SIG-M5 treated with dmso at 0.1 percent for 504 hours (cell line): ENCODE data around the gene STAC2.
"Not testable (repeated sequence)": the region's sequence is repeated elsewhere in the genome, so short reads cannot be mapped to it uniquely, and the experiment has no call there.

Source experiments
- DNase-seq: peaks from one replicate; lab custom pipeline; 2025; ENCODE audit not compliant: unreplicated experiment; lab: John Stamatoyannopoulos, UW

STAC2 gene

DNA sequence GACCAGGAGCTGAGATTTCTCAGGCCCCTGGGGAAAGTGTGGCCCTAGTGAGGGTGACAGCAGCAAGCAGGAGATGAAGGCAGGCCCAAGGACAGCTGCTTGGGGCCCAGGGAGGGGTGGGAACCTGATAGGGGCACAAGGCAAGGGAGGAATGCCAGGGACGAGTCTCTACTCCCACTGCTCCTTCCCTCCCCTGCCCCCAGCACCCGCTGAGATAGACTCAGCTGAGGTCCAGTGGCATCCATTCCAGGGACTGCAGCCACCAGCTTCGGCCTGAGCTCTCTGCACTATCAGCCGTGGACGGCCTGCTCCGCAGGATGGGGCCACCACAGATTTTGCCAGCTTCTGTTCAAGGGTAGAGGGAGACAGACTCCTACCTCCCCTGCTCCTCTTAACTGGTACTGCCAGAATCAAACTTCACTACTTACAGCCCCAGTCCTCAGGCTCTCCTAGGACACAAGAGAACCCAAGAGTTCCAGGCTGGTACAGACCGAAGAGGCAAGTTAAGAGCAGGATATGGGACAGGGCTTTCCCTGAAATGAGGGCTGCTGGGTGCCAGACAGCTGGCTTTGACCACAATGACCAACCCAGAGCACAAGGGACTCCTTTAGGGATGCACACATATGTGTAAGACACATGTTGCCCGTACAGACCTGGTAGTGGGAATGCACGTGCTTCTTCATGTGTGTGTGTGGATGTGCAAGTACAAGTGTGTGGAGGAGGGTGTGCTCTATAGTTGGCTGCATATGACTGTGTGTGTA is 33.8 kb downstream of the STAC2 start:
- DNase-seq: no peak

DNA sequence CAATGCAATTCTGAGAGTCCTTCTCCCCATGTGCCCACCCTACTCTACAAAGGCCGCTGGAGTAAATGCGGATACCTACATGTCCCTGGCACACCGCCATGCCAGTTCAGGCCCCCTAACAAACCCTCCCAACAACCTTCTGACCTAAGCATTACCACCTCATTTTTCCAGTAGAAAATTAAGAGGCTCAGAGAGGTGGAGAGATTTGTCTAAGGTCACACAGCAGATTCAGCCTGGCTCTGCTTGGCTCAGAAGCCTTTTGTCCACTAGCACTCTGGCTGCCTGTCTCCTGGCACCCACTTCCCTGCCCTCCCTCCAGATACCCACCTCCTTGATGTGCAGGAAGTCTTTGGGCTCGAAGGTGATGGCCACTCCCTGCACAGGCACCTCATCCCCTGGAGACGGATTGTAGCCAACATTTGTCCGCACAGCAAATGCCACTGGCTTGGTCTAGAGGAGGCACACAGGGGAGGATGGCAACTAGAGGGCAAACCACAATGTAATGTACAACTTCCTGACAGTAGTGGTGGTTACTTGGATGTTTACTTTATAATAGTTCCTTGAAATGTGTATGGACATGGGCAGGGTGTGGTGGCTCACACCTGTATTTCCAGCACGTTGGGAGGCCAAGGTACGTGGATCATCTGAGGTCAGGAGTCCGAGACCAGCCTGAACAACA is 38.5 kb downstream of the STAC2 start:
- no peak for DNase-seq

DNA sequence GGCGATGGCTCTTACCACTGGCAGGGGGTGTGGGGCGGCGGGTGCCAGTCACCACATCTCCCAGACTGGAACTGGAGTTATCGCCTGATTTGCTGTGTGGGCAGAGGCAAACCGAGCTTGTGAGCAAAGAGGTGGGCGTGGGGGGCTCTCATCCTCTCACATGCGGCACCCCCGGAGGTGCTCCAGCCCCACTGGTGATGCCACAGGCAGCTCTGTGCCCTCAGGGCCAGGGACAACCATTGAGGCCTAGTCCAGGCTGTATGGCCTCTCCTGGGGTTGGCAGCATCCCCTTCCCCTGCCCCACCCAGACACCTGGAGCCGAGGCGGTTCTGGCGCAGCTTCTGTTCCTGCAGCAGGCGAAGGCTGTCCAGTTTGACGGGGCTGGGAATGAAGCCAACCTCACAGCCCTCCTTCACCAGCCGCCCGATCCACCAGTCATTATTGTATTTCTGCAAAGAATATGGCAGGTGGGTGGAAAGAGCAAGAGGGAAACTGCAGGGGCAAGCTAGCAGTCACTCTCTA is 39.2 kb downstream of the STAC2 start:
- DNase-seq: no peak

DNA sequence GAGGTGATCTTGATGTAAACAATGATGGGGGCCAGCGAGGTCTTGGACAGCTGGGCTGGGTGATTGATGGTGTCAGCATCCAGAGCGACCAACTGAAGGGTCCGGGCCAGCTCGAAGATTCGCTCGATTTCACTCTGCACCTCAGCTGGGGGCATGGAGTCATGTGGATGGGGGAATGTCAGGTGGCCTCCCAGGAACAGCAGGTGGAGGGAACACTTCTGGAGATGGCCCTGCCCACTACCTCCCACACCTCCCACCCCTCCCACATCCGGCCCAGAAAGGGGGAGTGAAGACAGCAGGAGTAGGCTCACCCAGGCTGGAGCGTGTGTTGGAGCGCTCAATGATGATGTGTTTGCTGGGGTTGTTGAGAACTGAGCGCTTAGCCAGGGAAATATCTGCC is 42.0 kb downstream of the STAC2 start:
- DNase-seq: no peak

DNA sequence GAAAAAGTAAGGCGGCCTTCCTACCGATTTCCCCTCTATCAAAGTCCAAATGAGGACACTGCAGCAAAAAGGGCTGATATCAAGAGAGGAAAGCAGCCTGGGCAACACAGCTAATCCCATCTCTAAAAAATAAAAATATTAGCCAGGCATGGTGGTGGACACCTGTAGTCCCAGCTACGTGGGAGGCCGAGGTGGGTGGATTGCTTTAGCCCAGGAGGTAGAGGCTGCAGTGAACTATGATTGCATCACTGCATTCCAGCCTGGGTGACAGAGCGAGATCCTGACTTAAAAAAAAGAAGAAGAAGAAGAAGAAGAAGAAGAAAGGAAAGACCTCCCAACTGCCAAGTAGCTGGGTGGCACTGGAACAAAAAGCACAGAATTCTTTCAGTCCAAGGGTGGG is 42.7 kb downstream of the STAC2 start:
- no peak for DNase-seq

DNA sequence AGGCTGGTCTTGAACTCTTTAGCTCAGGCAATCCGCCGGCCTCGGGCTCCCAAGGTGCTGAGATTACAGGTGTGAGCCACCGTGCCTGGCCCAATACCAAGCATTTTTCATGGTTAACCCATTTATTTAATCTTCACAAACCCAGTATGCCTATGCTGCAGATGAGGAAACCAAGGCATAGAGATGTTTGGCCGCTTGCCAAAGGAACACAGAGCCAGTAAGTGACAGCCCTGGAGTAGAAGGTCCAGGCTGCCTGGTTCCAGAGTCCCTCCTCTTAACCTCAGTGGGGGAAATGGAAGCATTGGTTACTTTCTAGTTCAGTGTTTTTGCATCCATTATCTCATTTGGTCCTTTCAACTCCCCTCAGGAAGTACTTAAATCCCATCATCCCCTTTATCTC is 44.4 kb downstream of the STAC2 start:
- DNase-seq: no peak

DNA sequence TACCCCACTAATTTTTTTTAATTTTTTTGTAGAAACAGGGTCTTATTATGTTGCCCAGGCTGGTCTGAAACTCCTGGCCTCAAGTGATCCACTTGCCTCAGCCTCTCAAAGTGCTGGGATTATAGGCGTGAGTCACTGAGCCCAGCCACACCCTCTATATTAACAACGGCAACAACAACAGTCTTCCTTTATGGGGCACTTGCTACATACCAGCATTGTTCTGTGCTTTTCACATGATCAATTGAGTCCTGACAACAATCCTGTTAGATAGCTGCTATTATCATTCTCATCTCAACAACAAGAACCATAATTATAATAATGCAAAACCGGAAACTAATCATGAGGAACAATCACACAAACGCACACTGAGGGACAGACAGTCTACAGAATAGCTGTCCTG is 47.2 kb downstream of the STAC2 start:
- peak; percentile 33 for DNase-seq

DNA sequence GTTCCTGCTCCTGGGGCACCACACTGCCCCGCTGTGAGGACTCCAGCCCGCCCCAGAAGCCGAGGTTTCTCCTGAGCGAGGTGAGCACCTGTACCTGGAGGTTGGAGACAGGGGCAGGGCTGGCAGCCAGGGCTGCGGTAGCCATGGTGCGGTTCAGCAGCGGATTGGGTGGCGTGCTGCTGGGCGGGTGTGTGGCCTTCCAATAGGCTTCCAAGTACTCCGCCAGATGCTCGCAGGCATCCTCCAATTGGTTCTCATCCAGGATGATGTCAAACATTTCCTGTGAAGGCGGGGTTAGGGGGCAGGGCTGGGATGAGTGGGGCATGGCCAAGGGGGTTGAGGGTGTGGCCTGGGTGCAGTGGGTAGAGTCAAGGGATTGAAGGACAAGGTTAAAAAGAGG is 48.5 kb downstream of the STAC2 start:
- no peak for DNase-seq

DNA sequence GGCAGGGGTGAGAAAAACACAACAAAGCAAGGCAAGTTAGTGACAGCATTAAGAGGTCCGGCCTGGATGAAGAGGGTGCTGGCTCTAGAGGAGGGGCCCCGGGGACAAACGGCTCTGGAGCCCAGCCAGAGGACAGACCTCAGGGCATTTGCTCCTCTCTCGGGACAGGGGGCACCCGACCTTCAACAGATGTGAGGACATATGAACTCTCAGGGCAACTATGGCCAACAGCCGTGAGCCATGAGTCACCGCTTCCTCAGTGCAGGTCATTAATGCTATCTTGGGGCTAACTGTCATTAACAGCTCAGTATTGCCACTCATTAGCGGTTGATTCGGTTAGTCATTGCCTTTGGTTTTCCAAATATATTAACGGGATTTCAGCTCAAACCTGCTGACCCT is 50.1 kb downstream of the STAC2 start:
- DNase-seq: no peak

DNA sequence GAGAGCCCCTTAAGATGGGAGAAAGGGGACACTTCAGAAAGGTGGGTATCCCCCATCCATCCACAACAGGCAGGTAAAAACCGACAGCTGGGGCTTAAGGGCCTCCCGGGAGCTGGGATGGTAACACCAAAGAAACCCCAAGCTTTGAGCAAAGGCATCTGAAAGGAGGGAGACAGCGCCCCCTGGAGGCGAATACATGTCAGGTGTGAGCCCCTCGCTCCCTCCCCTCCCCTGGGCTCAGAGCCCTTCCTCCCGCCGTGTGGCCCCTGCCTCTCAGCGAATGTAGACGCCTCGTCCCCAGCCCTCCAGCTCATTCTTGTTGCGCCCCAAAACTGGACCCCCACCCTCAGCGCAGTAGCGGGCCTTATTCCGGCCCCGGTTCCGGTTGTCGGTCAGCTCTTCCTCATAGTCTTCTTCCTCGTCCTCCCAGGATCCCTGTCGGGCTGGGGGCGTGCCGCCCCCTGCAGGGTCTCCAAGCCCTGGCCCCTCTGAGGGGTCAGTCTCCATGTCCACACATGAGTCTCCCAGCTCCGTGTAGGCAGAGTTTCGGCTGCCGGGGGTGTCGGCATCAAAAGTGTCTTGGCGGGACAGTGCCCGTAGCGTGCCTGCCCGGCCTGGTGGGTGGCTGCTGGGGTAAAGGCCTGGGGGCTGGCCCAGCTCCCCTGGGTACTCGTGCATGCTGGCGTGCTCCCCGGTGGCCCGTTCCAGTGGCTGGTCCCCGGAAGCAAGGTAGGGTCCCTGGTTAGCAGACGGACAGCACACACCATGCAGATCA is 50.6 kb downstream of the STAC2 start:
- DNase-seq: peak; percentile 80

DNA sequence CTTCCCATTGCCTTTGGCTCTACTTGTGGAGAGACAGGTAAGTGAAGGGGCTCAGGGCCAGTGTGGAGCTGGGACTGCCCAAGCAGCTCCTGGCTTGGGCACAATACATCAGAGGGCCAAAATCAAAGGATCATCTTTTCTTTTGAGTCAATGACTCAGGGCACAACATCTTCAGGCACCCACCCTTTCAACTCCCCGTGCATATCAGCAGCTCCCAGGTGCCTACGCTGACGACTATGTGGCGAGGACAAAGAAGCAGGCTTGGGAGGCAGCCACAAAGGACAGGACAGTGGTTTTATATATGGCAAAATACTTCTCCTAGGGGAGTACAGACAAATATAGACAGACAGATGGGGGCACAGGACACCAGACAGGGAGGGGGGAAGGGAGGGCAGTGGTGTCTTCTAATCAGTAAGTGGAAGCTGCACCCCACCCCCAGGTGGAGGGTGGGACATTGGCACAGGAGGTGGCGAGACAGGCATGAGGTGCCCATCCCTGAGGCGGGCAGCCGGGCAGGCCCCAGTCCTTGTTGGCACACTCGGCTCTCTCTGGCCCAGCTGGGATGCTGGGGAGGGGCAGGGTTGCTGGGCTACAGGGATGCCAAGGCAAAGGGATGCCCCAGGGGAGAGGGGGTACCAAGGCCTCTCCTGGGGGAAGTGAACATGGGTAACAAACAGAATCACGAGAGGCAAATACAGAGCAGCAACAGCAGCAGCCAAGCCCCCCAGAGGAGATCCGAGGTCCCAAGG is 52.0 kb downstream of the STAC2 start:
- no peak for DNase-seq

DNA sequence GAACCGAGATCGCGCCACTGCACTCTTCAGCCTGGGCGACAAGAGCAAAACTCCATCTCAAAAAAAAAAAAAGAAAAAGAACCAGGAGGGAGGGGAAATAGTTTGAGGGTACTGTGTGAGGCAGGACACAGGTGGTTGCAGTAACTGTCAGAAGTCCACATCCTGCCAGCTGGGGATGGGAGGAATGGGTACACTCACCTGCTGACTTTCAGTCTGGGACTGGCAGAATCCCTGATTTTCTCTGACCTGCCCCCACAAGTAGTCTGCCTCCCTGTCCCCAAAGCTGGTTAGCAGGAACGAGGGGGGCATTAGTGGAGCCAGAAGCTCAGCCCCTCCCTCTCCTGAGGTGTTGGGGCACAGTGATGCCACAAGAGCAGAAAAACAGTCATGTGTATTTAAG is 52.7 kb downstream of the STAC2 start:
- no peak for DNase-seq

DNA sequence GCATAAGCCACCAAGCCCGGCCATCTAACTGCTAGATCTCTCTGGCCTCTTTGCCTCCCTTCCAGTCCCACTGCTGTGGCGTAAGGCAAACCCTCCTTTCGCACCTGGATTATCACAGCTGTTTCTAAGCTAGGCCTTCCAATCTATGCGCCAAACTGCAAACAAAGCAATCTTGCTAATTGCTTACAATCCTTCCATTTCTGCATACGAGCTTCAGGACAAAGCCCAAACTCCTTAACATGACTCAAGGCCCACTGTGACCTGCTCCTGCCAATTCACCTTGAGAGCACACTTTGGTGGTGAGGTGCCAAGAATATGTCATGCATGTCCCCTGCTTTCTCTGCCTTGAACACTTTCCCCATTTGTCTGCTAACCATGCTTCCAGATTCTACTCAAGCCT is 53.8 kb downstream of the STAC2 start:
- no peak for DNase-seq

DNA sequence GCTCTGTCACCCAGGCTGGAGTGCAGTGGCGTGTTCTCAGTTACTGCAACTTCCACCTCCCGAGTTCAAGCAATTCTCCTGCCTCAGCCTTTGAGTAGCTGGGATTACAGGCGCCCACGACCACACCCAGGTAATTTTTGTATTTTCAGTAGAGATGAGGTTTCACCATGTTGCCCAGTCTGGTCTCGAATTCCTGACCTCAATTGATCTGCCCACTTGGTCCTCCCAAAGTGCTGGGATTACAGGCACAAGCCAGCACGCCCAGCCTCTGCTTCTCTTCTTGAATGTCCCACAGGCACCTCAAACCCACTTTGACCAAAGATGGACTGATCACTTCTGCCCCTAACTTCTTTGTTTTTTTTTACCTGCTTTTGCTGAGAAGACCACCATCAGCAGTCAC is 55.2 kb downstream of the STAC2 start:
- DNase-seq: no peak

DNA sequence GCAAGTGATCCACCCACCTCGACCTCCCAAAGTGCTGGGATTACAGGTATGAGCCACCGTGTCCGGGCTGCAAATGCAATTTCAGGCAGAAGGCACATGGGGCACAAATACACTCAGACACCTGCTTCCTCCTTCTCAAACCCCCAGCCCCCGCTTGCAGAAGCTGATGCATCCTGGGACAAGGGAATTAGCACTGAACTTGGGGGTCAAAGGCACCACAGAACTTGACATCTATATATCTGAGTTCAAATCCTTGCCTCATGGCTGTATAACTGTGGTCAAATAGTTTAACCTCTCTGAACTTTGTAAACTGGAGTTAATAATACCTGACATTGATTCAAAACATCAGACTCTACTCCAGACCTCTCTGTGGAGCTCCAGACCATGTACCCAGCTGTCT is 55.6 kb downstream of the STAC2 start:
- no peak for DNase-seq

DNA sequence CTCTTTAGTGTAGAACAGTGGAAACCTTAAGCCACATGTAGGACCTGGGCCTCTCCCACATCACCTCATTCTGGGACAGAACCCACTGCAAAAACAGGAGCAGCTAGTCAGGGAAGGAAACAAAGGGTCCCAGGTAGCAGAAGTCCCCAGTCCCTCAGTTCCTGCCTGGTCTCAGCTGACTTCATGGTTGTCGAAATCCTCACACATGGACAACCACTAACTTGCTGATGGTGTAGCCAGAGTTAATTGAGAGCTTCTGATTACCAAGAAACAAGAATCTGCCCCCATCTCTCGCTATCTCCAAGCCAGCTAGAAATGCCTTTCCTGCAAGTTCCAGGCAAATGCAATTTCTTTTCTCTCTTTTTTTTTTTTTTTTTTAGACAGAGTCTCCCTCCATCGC is 56.2 kb downstream of the STAC2 start:
- no peak for DNase-seq

DNA sequence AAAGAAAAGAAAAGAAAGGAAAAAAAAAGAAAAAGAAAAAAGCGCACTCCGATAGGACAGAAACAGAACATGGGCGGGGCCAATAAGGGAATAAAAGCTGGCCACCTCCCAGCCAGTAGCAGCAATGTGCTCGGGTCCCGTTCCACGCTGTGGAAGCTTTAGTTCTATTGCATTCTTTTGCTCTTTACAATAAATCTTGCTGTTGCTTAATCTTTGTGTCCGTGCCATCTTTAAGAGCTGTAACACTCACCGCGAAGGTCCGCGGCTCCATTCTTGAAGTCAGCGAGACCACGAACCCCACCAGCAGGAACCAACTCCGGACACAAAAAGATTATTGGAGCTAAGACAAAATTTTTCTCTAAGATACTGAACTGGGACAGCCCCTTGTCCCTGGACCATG is 56.6 kb downstream of the STAC2 start:
- no peak for DNase-seq

DNA sequence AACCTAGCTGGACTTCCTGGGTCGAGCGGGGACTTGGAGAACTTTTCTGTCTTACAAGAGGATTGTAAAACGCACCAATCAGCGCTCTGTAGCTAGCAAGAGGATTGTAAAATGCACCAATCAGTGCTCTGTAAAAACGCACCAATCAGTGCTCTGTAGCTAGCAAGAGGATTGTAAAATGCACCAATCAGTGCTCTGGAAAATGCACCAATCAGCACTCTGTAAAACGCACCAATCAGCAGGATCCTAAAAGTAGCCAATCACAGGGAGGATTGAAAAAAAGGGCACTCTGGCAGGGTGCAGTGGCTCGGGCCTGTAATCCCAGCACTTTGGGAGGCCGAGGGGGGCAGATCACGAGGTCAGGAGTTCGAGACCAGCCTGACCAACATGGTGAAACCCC is 57.2 kb downstream of the STAC2 start:
- not testable (repeated sequence) for DNase-seq

DNA sequence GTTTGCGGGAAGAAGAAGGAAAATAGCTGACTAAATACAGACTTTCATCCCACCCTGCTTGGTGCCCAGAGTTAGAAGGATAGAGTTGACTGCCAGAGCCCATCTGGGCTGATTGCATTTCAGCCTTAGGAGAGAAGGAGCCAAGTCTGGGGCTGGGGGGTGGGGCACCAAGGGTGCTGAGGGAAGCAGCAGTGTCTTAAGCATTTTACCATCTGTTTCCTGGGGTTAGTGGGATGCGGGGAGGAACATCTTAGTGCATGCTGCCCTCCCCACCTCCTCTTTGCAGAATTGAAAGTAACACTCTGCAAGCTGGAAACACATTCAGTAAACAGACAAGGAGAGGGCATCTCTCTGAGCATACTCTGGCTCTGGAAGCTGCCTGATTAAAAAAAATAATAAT is 58.3 kb downstream of the STAC2 start:
- peak; percentile 97 for DNase-seq

DNA sequence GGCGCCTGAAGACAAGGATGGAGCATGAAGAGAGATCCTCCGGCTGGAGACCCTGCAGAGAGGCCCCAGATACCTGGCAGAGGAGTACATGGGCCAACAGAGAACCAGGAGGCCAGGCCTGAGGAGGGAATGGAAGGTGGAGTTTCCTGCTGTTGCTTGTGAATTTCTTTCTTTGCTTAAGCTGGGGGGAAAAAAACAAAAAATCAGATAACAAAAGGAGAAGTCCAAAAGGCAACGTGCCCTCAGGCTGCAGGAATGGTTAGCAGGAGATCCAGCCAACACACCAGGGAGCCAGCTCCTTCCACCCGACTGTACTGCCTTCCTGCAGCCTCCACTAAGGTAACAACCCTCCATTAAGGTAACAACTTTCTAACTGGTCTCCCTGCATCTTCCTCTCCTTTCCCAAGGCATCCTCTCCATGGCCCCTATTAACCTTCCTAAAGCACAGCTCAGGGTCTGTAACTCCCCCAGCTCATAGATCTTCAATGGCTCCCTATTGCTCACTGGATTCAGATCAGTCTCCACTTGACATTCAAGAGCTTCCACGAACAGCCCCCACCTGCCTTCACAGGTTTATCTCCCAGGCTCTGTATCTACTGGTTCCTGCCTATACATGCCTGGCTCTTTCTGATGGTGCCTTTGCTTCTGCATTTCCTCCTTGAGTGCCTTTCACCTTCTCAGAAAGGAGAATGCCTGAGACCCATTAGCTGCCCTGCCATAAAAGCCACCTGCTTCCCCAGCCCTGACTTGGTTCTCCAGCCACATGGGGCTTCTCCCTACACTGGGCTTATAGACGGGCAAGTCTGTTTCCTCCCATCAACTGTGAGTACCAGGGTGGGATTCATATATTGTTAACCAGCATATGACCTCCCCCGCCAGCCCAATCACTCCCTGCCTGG is 59.1 kb downstream of the STAC2 start:
- no peak for DNase-seq
